GM10847 (cell line): ENCODE measurements around the gene SPTBN1.

Source experiments
- POLR2A ChIP-seq: IDR thresholded peaks from 2 replicates; pipeline ENCODE4 v1.6.1; 2011; ENCODE audit not compliant: insufficient read length; ENCODE audit errors: extremely low read depth

Gene SPTBN1

DNA sequence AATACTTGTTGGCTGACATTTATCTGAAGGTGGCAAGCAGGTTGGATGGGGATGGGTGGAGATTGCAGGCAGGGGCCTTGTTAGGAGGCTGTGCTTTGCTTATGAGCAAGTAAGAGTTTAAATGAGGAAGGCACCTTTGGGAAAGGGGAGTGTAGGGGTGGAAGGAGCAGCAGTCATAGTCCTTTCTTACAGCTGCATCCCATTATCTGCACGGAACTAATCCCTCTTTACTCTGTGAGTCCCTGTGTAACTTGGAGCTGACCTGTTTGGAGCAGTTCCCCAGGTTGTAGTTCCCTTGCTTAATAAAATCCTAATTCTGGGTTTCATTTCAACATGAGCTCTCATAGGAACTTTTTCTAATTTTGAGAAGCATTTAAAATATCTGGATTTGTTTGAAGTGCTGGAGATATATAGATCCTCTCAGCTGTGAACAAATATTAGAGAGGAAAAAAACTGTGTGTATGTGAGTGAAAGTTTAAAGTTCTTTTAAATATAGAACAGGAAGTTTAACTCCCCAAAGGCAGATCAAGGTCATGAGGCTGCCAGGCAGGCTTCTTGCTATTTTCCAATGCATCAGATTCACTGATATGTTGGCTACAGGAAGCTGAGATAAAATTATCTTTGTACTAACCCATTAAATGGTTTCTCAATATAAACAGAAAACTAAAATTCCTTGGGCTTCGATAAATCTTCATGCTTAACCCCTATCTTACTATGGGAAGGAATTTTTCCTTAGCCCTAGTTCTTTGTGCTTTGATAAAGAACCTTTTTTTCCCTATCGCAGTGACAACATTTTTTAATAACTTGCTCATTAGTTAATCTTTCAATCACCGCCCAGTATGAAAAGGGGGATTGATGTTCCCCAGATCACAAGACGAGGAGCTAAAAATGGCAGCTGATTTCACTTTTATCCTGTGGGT, 162.8 kb downstream of the SPTBN1 start:
- no peak for TF ChIP-seq POLR2A

DNA sequence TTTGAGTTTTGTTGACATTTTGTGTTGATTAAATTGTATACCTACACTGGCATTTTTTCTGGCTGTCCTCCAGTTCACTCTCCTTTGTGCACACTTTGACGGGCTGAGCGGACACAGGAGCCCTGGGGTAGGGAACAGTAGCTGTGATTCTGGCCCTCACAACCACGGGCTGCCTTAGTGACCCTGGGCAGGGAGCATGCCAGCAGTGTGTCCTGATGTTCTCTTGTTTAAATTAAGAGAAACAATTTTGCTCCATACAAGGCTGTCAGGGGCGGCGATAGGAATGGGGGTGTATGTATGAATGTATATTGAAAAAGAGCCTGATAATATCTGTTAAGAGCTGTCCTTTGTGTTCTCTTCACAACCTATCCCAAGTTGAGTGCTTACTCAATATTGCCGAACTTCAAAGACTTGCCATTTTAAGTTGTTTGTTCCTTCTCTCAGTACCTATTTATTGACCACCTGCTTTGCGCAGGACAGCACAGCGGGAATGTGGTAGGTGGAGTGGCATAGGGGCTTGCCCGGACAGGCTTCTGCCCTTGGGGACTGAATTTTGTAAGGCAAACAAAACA, 163.6 kb downstream of the SPTBN1 start:
- TF ChIP-seq POLR2A, result no peak

DNA sequence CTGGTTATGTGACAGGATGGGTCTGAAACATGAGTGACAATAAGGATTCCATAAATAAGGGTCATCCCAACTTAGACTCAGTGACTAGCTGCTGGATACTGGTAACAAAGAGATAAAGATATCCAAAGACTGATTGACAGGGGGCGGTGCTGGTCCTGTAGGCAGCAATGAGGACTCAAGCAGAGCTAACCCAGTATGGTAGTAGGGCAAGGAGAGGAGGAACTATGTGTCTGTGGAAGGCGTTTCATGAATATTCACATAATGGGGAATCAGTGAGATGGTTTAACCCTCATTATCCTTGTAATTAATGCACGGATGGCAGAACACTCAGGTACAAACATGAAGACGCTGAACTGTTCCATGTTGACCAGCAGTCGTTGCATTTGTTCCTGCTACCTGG, 164.8 kb downstream of the SPTBN1 start:
- TF ChIP-seq POLR2A, result no peak

DNA sequence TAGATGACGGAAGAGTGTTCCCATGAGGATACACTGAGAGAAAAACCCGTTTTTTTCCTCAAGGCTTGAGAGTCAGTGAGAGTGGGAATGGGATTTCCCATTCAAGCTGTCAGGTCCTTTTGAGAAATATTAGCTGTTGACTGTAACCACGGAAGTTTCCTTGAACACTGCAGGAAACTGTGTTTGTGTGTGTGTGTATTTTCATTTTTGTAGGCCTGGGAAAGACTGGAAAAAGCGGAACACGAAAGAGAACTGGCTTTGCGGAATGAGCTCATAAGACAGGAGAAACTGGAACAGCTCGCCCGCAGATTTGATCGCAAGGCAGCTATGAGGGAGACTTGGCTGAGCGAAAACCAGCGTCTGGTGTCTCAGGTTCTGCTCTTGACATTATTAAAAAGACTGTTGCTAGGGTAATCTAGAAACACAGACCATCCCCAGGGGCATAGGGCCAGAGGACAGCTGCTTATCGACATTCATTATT, 168.5 kb downstream of the SPTBN1 start:
- no peak for TF ChIP-seq POLR2A

DNA sequence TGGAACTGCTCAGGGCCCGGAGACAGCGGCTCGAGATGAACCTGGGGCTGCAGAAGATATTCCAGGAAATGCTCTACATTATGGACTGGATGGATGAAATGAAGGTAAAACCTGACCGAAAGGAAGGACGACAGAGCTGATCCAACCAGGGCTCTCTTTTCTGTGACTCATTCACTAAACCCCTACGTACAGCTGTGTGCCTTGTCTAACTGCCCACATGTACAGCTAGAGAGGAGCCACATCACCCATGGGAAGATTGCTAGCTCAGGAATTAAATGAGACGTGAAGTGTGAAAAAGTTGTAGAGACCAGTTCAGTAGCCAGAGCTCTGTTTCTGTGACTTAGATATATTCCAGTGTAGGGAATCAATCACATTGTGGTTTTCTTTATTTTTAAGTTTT, 170.0 kb downstream of the SPTBN1 start:
- TF ChIP-seq POLR2A, result no peak

DNA sequence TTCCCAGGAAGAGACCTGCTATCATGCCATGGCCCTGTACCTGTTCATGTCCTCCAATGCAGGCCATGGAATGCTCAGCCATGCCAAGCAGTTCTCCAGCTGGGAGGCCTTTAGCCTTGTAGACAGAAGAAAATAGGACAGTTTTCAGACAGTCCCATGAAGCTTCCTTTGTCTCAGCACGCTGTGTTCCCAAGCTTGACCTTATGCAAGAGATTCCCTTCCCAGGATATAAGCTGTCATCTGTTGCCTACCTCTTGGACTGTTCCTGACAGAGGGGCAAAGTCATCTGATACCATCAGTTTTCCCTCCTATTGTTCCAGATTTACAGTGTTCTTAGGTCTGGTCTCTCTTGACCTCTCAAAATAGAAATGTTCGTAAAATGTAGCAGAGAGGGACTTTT, 170.8 kb downstream of the SPTBN1 start:
- TF ChIP-seq POLR2A, result no peak

DNA sequence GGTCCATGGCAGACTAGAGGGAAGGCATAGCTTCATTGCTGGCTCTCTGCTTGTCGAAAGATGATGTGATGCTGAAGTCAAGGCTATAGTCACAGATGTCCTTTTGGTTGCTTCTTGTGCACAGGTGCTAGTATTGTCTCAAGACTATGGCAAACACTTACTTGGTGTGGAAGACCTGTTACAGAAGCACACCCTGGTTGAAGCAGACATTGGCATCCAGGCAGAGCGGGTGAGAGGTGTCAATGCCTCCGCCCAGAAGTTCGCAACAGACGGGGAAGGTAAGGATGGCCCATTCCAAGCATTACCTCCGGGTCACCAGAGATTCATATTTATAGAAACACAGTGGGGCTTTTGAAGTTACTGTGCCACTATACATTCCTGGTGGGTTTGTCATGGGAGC, 171.8 kb downstream of the SPTBN1 start:
- TF ChIP-seq POLR2A, result no peak

DNA sequence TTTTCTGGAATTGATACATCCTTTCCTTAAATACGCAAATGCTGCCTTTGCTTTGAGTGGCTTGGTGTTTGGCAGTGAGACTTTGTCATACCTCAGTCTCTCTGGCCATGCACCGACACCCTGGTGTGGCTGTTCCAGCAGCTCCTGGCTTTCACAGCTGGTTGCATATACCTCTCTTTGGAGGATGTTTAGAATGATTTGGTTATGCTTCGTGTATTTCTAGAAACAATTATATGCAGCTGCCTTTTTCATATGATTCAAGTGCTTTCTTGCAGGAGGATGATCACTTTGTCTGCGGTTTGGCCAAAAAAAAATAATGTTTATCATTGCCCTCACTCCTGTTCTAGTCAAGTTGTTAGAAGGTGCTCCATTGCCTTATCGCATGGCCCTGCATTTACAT, 172.3 kb downstream of the SPTBN1 start:
- no peak for TF ChIP-seq POLR2A

DNA sequence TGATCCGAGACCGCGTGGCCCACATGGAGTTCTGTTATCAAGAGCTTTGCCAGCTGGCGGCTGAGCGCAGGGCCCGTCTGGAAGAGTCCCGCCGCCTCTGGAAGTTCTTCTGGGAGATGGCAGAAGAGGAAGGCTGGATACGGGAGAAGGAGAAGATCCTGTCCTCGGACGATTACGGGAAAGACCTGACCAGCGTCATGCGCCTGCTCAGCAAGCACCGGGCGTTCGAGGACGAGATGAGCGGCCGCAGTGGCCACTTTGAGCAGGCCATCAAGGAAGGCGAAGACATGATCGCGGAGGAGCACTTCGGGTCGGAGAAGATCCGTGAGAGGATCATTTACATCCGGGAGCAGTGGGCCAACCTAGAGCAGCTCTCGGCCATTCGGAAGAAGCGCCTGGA, 172.8 kb downstream of the SPTBN1 start:
- TF ChIP-seq POLR2A, result no peak

DNA sequence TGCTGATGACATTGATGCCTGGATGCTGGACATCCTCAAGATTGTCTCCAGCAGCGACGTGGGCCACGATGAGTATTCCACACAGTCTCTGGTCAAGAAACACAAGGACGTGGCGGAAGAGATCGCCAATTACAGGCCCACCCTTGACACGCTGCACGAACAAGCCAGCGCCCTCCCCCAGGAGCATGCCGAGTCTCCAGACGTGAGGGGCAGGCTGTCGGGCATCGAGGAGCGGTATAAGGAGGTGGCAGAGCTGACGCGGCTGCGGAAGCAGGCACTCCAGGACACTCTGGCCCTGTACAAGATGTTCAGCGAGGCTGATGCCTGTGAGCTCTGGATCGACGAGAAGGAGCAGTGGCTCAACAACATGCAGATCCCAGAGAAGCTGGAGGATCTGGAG, 173.3 kb downstream of the SPTBN1 start:
- TF ChIP-seq POLR2A, result no peak

DNA sequence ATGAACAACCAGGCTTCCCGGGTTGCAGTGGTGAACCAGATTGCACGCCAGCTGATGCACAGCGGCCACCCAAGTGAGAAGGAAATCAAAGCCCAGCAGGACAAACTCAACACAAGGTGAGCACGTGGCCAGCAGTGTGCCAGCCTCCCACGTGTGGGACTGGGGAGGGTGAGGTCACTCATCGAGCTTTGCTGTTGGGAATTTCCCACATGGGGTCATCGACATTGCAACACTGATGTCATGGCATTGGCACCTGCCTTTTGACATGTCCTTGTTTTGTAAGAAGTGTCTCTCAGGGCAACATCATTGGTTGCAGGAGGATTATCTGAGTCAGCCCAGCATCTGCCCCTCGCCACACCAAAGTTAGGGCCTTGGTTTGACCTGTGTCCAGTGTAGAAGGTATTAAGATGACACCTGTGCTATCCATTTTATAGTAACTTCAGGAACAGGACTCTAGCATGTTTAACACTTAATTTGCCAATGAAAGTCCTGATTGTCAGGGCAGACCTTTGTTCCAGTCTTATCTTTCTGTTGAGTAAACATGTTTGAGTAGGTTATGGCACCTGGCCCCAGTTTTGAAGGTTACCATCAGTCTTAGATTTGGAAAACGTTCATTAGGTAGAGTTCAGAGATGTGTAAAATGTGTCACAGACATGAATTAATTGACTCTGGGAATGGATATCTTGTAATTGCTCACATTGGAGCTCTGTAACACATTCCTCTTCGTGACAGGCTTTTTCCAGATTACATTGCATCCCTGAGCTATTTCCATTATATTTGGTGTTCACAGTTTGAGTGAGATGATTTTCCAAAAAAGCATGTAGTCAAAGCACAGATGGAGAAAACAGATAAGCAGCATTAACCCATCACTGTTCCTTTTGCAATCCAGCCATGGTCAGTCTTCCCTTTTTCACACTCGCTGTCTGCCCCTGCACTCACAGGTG, 174.1 kb downstream of the SPTBN1 start:
- no peak for TF ChIP-seq POLR2A

DNA sequence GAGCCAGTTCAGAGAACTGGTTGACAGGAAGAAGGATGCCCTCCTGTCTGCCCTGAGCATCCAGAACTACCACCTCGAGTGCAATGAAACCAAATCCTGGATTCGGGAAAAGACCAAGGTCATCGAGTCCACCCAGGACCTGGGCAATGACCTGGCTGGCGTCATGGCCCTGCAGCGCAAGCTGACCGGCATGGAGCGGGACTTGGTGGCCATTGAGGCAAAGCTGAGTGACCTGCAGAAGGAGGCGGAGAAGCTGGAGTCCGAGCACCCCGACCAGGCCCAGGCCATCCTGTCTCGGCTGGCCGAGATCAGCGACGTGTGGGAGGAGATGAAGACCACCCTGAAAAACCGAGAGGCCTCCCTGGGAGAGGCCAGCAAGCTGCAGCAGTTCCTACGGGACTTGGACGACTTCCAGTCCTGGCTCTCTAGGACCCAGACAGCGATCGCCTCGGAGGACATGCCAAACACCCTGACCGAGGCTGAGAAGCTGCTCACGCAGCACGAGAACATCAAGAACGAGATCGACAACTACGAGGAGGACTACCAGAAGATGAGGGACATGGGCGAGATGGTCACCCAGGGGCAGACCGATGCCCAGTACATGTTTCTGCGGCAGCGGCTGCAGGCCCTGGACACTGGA, 174.9 kb downstream of the SPTBN1 start:
- TF ChIP-seq POLR2A, result no peak

DNA sequence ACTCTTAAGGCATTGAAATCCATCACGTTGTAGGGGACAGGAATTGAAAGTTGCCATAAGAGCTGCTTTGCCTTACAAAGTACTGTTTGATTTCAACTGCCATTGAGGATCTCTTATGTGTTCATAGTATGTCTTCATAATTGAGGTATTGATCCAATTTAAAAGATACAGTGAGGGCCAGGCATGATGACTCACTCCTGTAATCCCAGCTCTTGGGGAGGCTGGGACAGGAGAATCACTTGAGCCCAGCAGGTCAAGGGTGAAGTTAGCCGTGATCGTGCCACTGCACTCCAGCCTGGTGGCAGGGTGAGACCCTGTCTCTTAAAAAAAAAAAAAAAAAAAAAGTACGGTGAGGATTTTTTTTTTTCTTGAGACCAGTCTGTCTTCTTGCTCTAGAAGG, 175.6 kb downstream of the SPTBN1 start:
- TF ChIP-seq POLR2A, result no peak

DNA sequence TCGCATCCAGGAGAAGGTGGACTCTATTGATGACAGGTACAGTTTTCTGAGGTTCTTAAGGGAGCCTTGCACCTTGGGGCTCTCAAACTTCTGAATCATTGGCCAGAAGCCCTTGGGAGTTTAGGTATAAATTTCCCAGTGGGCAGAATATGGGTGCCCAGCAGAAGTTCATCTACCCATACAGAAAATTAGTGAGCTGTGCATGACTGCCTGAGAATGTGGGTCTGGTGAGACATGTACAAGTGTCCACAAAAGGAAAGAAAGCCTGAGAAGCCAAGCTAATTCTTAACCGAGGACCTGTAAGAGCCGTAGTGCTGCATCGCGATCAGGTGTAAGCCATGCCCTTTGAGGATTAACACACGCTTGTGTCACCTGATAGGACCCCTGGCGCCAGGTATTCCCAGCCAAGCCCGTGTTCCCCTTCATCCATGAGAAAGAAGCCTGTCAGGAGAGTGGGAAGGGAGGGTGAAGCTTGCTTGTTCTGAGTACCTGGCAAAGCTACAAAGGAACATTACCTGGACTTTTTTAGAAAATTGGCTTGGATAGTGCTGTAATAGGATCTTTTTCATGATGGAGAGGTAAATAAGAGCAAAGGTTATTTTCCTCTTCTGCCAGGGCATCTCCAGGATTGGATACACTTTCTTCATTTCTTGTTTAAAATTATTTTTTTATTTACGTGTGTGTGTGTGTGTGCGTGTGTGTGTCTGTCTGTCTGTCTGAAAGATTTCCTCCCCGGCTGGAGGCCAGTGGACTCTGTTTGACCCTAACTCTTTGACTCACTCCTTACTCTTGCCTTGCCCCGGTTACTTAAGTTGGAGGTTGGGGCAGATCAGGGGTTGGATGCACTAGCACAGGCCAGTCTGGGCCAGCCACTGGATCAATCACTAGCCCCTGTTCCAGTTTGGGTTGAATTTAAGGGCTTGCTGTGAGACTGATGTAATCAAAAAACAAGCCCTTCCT, 176.9 kb downstream of the SPTBN1 start:
- TF ChIP-seq POLR2A, result no peak
